ENCODE data around the gene CSF3R.
"Not testable (repeated sequence)": the region's sequence is repeated elsewhere in the genome, so short reads cannot be mapped to it uniquely, and the experiment has no call there.

CSF3R gene

DNA sequence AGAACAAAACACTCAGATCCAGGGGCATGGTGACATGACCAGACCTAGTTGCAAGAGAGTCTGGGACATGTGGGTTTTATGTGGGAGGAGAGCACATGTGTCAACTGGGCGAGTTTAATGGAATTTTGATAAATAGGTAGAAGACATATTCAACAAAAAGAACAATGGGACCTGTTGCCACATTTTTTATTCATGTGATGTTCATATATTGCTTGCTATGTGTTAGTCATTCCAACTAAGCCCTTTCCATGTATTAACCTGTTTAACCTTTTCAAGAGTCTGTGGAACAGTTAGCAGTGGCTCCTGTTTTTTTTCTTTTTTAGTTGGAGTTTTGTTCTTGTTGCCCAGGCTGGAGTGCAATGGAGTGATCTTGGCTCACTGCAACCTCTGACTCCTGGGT, 30.1 kb upstream of the CSF3R start:
- no peak for DNase-seq

DNA sequence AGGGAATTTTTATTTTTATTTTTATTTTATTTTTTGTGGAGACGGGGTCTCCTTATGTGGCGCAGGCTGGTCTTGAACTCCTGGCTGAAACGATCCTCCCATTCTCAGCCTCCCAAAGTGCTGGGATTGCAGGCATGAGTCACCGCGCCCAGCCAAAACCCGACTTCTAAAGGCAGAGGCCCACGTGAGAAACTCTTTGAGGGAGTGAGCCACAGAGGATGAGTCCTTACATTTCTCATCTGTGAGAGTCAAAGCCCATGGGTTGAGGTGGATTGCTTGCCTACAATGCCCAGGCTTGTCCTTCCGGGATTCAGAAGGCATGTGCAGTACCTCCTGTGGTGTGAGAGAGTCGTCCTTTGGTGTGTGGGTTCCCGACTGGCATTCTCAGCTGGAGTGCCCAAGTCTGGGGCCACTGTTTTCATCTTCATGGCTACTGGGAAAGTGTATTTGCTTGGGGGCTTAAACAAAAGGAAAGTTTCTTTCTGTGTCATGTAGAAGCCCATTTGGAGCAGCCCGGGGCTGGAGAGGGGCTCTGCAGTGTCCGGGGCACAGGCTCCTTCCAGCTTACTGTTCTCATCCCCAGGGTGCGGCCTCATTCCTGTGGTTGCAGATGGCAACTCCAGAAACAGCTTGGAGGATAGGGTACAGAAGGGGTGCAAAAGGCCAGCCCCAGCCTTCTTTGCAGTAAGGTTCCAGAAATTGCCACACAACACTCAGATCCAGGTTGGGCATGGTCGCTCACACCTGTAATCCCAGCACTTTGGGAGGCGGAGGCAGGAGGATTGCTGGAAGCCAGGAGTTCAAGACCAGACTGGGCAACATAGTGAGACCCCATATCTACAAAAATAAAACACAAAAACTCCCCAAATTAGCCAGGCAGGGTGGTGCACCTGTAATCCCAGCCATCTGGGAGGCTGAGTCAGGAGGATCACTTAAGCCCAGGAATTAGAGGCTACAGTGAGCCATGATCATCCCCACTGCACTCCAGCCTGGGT, 29.4 kb upstream of the CSF3R start:
- DNase-seq = no peak

DNA sequence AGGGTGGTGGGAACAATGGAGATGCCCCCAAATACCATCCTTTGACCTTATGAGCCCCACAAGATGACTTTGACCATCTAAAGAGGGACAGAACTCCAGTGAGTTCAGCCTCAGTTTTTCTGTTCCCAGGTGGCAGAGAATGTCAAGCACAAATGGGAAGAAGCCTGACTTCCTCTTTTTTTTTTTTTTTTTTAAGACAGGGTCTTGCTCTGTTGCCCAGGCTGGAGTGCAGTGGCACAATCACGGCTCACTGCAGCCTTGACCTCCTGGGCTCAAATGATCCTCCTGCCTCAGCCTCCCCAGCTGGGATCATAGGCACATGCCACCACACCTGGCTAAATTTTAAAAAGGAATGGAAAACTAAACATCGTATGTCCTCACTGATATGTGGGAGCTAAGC, 28.5 kb upstream of the CSF3R start:
- DNase-seq = not testable (repeated sequence)

DNA sequence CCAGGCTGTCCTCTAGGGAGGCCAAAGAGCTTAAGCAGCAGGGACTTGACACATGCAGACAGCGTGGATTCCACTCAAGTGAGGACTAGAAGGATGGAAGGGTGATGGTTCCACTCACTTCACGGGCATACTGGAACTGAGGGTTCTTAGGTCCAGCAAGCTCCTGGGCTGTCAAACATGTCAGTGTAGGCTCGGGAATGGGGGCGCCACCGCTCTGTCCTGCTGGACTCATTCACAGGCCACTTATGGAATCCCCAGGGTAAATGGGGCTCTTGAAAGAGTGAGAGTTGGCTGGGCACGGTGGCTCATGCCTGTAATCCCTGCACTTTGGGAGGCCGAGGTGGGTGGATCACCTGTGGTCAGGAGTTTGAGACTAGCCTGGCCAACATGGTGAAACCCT, 27.7 kb upstream of the CSF3R start:
- no peak for DNase-seq

DNA sequence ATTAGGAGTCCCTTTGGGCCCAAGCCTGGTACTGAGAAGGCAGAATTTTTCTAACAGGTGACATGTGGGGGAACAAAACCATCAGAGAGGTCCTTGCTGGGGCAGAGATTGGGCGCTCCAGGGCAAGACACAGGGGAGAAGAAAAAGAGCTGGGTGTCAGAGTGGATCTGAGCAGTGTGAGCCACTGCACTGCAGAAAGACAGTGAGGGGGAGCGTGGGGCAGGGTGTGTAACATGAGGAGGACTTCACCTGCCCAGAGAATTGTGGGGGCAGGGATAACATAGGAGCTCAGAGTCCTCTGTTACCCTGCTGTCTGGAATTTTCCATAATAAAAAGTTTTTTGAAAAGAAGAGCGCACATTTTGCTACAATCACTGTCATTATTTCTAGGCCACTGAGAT, 25.5 kb upstream of the CSF3R start:
- DNase-seq = no peak

DNA sequence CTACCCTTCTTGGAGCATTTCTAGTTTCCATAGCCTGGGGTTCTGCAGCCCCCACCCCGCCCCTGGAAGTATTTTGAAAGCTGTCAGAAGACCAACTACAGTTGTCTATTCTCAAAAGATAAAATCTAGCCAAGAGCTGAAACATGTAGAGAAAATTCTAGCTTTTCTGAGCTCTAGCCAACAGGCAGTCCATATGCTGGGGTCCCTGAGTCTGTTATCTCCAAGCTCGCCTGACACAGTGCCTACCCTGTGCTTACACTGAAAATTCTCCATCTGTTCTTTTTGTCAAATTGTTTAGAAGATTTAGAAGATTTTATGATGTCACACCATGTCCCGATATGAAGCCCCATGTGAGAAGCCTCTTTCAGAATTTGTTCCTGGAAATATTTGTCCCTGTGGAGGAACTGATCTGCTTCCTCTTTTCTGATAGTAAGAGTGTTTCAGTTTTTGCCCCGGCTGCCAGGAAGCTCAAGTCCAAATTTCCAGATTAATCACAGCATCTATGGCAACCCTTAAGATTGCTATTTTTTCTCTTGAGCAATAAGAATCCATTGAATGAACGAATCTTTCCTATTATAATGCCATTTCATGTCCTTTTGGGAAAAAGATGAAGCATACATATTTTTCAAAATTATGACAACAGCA, 23.7 kb upstream of the CSF3R start:
- no peak for DNase-seq

DNA sequence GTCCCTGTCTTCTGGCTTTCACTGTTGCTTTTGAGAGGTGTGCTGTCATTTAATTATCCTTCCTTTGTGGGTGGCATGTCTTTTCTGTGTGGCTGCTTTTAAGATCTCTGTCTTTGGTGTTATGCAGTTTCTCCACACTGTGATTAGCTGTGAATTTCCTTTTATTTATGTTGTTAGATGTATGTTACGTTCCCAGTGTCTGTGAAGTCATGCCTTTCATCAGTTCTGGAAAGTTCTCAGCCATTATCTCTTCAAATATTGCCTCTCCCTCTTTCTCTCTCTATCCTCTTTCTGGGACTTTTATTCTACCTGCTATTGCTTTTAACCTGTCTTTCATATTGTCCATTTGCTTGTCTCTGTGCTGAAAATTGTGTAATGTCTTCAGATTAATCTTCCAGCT, 21.0 kb upstream of the CSF3R start:
- no peak for DNase-seq

DNA sequence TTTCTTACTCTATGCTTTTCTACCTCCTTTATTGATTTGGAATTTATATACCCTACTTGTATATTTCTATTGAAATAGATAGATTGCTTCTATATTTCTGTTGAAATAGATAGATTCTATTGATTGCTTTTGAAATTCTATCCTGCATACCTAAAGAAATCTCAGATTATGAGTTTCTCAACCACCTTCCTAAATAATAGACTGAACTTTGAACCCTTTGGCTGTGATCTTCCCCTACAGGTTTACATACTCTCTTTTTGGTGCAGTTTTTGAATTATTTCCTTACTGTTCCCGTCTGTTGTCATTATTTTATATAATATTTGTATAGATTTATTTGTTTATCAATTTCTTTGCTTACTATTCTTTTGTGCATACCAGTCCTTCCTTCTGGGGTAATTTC, 20.4 kb upstream of the CSF3R start:
- no peak for DNase-seq

DNA sequence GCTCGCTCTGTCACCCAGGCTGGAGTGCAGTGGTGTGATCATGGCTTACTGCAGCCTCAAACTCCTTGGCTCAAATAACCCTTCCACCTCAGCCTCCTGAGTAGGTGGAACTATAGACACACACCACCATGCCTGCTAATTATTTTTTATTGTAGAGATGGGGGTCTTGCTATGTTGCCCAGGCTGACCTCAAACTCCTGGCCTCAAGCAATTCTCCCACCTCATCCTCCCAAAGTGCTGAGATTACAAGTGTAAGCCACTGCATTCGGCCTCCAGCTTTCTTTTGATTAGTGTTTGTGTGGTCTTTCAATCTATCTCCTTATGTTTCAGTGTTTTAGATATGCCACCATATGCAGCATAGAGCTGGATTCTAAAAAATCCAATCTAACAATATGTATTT, 19.9 kb upstream of the CSF3R start:
- DNase-seq = no peak

DNA sequence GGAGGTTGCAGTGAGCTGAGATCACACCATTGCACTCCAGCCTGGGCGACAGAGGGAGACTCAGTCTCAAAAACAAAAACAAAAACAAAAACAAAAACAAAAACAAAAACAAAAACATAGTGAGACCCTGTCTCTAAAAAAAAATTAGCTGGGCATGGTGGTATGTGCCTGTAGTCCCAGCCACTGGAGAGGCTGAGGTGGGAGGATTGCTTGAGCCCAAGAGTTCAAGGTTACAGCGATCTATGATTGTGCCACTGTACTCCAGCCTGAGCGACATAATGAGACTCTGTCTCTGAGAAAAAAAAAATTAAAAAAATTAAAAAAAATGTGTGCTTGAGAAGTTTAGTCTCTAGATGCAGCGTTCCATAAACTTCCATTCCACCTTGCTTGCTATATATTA, 19.2 kb upstream of the CSF3R start:
- DNase-seq = not testable (repeated sequence)

DNA sequence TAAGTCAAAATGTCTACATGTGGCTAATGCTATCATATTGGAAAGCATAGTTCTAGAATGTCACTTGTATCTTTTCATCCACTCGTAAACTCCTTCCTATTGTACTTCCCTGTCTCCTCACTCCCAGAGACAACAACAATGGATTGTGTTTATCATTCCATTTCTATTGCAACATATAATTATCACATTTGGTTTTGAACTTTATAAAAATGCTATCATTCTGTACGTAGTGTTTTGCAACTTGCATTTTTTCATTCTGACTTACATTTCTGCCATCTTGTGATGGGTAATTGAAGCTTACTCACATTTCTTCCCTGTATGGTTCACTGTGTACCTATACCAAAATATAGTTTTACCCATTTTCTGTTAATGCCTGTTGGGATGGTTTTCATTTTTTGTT, 14.5 kb upstream of the CSF3R start:
- DNase-seq = no peak

DNA sequence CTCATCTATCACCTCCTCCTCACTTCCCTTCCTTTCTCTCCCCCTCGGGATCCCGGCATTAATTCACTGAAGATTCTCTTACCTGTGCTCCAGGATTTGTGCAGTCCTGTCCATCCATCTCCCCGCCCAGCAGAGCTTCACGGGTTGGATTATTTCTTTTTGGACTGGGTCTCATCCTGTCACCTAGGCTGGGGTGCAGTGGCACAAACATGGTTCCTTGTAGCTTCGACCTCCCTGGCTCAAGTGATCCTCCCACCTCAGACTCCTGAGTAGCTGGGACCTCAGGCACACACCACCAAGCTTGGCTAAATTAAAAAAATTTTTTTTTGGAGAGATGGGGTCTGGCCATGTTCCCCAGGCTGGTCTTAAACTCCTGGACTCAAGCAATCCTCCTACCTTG, 12.3 kb upstream of the CSF3R start:
- no peak for DNase-seq

DNA sequence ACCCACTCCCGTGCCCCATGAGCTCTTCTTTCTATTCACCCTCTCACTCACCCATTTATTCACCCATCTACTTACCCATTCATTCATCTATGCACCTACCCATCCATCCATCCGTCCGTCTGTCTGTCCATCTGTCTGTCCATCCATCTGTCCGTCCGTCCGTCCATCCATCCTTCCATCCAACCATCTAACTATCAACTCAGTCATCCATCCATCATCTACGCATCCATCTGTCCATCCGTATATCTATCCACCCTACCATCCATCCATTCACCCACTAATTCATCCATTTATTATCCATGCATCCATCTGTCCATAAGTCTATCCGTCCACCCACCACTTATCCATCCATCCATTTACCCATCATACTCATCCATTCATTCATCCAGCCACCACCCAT, 10.8 kb upstream of the CSF3R start:
- DNase-seq = no peak

DNA sequence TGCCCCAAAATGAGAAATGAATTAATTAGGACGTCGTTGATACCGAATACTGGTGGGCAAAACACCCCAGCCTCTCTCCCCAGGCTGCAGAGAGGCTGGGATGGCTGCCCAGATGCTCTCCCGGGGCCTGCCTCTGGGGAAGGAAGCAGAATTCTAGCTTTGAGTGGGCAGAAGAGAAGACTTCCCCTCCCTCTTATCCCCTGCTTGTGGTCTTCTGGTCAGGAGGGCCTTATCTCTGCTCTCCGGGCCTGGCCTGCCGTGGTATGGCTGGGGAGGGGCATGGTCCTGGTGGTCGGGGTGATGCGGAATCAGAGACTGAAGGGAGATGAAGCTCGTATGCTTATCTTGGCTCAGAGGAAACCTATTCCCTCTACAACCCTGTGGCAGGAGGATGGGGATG, 9.8 kb upstream of the CSF3R start:
- no peak for DNase-seq

DNA sequence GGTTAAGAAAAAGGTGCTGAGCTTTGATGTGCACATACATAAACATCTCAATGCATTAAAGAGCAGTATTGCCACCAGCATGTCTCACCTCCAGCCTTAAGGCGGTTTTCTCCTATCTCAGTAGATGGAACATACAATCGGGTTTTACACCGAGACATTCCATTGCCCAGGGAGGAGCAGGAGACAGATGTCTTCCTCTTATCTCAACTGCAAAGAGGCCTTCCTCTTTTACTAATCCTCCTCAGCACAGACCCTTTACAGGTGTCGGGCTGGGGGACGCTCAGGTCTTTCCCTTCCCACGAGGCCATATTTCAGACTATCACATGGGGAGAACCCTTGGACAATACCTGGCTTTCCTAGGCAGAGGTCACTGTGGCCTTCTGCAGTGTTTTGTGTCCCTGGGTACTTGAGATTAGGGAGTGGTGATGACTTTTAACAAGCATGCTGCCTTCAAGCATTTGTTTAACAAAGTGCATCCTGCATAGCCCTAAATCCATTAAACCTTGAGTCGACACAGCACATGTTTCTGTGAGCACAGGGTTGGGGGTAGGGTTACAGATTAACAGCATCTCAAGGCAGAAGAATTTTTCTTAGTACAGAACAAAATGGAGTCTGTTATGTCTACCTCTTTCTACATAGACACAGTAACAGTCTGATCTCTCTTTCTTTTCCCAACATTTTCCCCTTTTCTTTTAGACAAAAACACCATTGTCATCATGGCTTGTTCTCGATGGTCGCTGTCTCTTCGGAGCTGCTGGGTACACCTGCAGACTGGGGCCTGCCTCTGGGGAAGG, 6.7 kb upstream of the CSF3R start:
- DNase-seq = not testable (repeated sequence)

DNA sequence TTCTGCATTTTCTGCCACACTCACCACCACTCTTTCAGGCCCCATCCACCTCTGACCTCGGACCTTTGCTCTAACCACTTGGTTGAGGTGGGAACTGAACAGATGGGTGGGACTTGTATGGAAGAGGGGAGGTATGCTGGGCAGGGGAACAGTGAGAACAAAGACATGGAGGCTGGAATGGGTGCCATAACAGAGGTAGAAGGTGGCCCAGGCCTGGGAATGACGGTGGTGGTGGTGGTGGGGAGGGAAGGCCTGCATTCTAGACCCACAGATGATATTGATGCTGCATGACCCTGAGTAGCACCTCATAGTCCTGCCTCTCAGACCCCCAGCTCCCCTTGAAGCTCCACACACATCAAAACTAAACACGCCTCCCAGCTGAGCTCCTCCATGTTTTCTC, 5.2 kb upstream of the CSF3R start:
- no peak for DNase-seq

DNA sequence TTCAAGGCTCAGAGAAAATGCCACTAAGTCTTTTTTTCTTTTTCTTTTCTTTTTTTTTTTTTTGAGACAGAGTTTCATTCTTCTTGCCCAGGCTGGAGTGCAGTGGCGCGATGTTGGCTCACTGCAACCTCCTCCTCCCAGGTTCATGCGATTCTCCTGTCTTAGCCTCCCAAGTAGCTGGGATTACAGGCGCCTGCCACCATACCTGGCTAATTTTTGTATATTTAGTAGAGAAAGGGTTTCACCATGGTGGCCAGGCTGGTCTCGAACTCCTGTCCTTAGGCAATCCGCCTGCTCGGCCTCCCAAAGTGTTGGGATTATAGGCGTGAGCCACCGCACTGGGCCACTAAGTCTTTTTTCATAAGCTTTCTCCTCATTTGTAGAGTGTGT, 4.6 kb upstream of the CSF3R start:
- not testable (repeated sequence) for DNase-seq

DNA sequence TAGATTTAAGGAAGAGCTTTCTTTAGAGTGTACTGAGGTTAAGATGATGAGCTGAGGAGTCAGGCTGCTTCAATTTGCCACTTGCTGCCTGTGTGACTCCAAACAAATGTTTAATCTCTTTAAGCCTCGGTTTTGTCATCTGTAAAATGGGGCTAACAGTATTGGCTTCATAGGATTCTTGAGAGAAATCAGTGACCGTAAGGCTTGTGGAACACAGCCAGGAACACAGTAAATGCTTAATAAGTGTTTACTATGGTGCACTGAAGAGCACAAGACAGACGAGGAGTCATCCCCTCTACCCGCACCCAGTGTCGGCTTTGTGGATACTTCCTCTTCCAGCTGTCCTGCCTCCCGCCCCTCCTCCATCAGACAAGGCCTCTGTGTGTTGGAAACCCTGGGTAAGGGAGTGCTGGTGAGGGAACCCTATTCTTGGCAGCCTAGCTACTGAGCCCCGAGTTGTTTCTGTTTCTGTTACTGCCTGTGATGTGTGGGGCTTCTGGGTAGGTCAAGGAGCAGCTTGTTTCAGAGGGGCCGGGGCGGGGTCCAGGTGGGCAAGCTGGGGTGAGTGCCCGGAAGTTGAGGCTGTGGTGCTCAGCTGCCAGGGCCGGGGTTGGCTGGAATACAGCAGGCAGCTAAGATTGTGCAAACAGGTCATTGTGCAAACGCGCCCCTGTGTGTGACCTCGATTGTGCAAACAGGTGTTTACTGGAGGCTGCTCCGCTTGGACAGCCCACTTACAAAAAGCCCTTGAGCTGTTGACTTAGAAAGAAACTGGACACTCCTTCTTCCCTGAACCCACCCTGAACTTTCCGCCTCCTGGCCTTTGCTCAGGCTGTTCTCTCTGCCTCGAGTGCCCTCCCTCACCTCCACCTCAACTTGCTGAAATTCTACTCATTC, 4.0 kb upstream of the CSF3R start:
- peak; percentile 17 to 68 for DNase-seq

DNA sequence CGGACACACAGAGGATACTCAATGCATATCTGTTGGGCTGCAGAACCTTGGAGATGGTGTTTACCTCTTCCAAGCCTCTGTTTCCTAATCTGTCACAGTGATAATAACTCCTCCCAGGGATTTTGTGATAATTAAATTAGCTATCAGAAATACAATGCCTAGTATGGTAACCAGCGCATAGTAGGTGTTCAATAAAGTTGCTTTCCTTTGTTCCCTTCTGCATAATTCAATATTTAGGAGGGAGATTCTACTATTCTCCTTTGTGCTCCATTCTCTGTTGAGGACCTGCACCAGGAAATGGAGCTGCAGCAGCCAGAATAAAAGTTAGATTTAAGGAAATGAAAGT, 3.4 kb upstream of the CSF3R start:
- no peak for DNase-seq

DNA sequence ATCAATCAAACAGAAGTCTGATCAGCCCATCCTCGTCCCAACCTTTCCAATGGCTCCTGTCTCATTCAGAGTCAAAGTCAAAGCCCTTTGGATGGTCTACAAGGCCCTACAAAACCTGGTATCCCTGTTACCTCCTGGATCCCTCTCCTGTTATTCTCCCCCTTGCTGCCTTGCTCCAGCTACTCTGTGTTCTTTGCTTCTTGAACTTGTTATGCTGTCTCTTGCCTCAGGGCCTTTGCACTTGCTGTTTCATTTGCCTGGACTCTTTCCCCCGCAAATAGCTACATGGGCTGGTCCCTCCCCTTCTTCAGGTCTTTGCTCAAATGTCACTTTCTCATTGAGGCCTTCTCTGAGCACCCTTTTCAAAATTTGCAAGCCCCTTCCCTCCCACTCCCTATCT, 1.4 kb upstream of the CSF3R start:
- no peak for DNase-seq

DNA sequence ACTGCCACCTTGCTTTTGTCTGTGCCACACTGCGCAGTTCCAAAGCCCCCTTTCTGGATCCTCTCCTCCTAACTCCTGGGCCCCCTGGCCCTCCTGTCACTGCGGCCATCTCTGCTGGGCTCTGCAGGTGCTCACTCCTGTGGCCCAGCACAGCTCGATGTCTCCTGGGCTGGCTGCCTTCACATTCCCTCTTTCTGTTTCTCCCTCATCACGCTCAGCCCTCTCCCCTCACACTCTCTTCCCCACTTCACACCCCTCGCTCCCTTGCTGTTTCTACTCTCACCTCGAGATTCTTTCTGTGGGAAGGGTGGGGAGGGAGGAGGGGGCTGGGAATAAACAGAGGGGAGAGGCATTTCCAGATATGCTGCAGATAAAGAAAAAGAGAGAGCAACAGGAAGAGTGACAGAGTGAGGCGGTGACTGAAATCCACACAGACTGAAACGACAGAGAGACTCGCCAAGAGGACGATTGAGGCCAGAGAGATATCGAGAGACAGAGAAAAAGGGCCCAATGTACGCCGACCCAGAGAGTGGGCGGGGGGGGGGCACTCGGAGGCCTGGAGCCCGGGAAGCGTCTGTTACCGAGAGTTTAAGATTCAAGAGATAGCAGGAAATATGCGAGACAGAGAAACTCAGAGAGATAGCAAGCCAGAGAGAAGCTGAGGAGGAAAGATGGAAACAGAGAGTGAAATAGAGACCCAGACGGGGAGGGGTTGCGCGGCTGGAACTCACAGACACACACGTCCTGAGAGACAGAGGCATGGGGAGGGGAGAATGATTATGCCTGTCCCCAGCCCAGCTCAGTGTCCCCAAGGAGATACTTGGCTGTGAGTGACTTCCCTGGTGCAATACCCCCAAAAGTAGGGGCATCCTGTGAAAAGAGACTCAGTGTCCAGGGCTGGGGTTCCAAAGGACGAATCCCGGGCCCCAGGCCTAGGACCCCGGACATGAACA, 666 bp downstream of the CSF3R start:
- DNase-seq = no peak

All from CD4-positive, alpha-beta T cell treated with Interferon alpha-2 for 1 hour (primary cell).